CD4-positive, alpha-beta T cell treated with Interleukin-4 for 1 hour (primary cell): Measurements from ENCODE around the gene PCGF1.

ENCODE experiments used
- DNase-seq, 2 donors: peaks; one replicate each; pipeline ENCODE4 v3.0.0-alpha.2; 2020 to 2022

PCGF1 gene

GRCh38 chr2:74507145-74507925 lies at the start of gene PCGF1:
Gene PCGF1, minus strand, starts transcription at chr2:74507695. Its CDS starts 27 bp downstream, at chr2:74507668.
- DNase-seq, result peak; percentile 98 to 99

GRCh38 chr2:74556831-74557370 lies 49.4 kb upstream of the PCGF1 start:
- DNase-seq, result no peak

GRCh38 chr2:74556159-74556558 lies 48.7 kb upstream of the PCGF1 start:
- DNase-seq, result no peak

- no peak for DNase-seq
These were observed 48.2 kb upstream of the PCGF1 start for GRCh38 chr2:74555610-74556103.

- peak; percentile 48 for DNase-seq
These were observed 47.5 kb upstream of the PCGF1 start for GRCh38 chr2:74554820-74555531.

- DNase-seq, result peak; percentile 79 to 86
These were observed 46.7 kb upstream of the PCGF1 start, which contains the start of the genes DOK1 and LOXL3 for GRCh38 chr2:74553892-74554819. Gene DOK1, plus strand, starts transcription at chr2:74554720. Its CDS starts 35 bp downstream, at chr2:74554755. Gene LOXL3, minus strand, starts transcription at chr2:74553942. Its CDS starts 1,308 bp downstream, at chr2:74552634.

GRCh38 chr2:74552914-74553811 lies 45.7 kb upstream of the PCGF1 start:
- DNase-seq, result no peak

- no peak for DNase-seq
These were observed 44.7 kb upstream of the PCGF1 start for GRCh38 chr2:74551942-74552913.

GRCh38 chr2:74551530-74551929 lies 44.0 kb upstream of the PCGF1 start:
- no peak for DNase-seq

GRCh38 chr2:74550231-74550630 lies 42.7 kb upstream of the PCGF1 start:
- no peak for DNase-seq

- no peak for DNase-seq
These were observed 41.7 kb upstream of the PCGF1 start for GRCh38 chr2:74548900-74549826.

- no peak for DNase-seq
These were observed 40.9 kb upstream of the PCGF1 start for GRCh38 chr2:74548285-74548899.

GRCh38 chr2:74546004-74546403 lies 38.5 kb upstream of the PCGF1 start:
- no peak for DNase-seq

GRCh38 chr2:74544634-74545033 lies 37.1 kb upstream of the PCGF1 start:
- DNase-seq, result no peak

- no peak for DNase-seq
These were observed 35.5 kb upstream of the PCGF1 start for GRCh38 chr2:74542978-74543377.

- DNase-seq, result no peak
These were observed 32.8 kb upstream of the PCGF1 start for GRCh38 chr2:74540291-74540690.

GRCh38 chr2:74538881-74539339 lies 31.4 kb upstream of the PCGF1 start:
- no peak for DNase-seq

GRCh38 chr2:74537140-74537539 lies 29.6 kb upstream of the PCGF1 start:
- no peak for DNase-seq
